GM19035 (cell line): ENCODE results near the gene TRIM54.

Experiments
- ATAC-seq: cut with Tn5 transposase; IDR thresholded peaks from one replicate; pipeline ENCODE4 v1.9.1; 2021; ENCODE audit not compliant: unreplicated experiment

The TRIM54 gene

GRCh38 chr2:27353762-27354596 lies 71.8 kb downstream of the TRIM54 start:
- no peak for ATAC-seq

- no peak for ATAC-seq
These were observed 72.3 kb downstream of the TRIM54 start for GRCh38 chr2:27354597-27354927.

- peak; percentile 42 for ATAC-seq
These were observed 73.8 kb downstream of the TRIM54 start for GRCh38 chr2:27356056-27356381.

- ATAC-seq: peak; percentile 80
These were observed 74.4 kb downstream of the TRIM54 start, which contains the start of gene GTF3C2 for GRCh38 chr2:27356382-27357181. Gene GTF3C2 (minus strand): TSS chr2:27356764. CDS start chr2:27343554, 13,210 bp downstream.
